H1 (cell line): ENCODE data around the gene ZAP70. TPM values are rescaled to one million over a fixed set of nuclear protein-coding genes. Genes with fewer than 3 reads are reported as not detected.

Source experiments
- BACH1 ChIP-seq: IDR thresholded peaks from 2 replicates; pipeline ENCODE4 v1.6.1; 2012; ENCODE audit warnings: low read length, improper control_type of control experiment
- BCL11A ChIP-seq, 2 experiments: IDR thresholded peaks; one replicate each; pipeline ENCODE4 v1.6.1; 2011; ENCODE audit warnings: low read depth in 2 of 2, low read length in 2 of 2, mild to moderate bottlenecking in 2 of 2
- GABPA ChIP-seq: IDR thresholded peaks from 2 replicates; pipeline ENCODE4 v1.6.1; 2011; ENCODE audit warnings: mild to moderate bottlenecking, low read length, moderate library complexity, borderline replicate concordance; ENCODE audit not compliant: insufficient read depth
- HDAC6 ChIP-seq: IDR thresholded peaks from one replicate; pipeline ENCODE4 v1.7.1; 2012; ENCODE audit warnings: low read depth, mild to moderate bottlenecking, inconsistent platforms, low read length, moderate library complexity
- KDM5A ChIP-seq: fragments of 200-600 bp; IDR thresholded peaks from 2 replicates; pipeline ENCODE4 v1.7.1; 2012; ENCODE audit warnings: mild to moderate bottlenecking, low read length, inconsistent platforms, mixed read lengths
- NANOG ChIP-seq: IDR thresholded peaks from 2 replicates; pipeline ENCODE4 v1.6.1; 2011; ENCODE audit warnings: low read length, low read depth, mild to moderate bottlenecking, inconsistent platforms; ENCODE audit not compliant: insufficient read depth, poor library complexity, severe bottlenecking
- NRF1 ChIP-seq: IDR thresholded peaks from 2 replicates; pipeline ENCODE4 v1.6.1; 2011; ENCODE audit warnings: mild to moderate bottlenecking, low read depth, low read length, improper control_type of control experiment
- PHF8 ChIP-seq: fragments of 200-600 bp; sonication (generic); conservative IDR thresholded peaks from 2 replicates; pipeline ENCODE4 v1.7.1; 2012; ENCODE audit warnings: low read depth, mild to moderate bottlenecking, inconsistent platforms, low read length, moderate library complexity
- SP2 ChIP-seq: IDR thresholded peaks from 2 replicates; pipeline ENCODE4 v1.6.1; 2012; ENCODE audit warnings: mild to moderate bottlenecking, low read length, inconsistent platforms
- SP4 ChIP-seq: IDR thresholded peaks from 2 replicates; pipeline ENCODE4 v1.6.1; 2012; ENCODE audit warnings: low read length, inconsistent platforms
- polyA plus RNA-seq, 7 experiments: library from polyadenylated mRNA; depleted of rRNA in 3 of 7; stranded (reverse) in 5 of 7; unstranded in 2 of 7; fragments of >200 nt in 5 of 7; fragments of 200-250 nt in 2 of 7; gene quantifications; 1 replicate in 5 of 7; 2 replicates in 1 of 7; 4 replicates in 1 of 7; pipeline versions ENCODE4 v1.2.1 to v1.2.3, GENCODE V29; 2011 to 2013; ENCODE audit warnings: missing spikeins in 2 of 7, mixed read lengths in 2 of 7
- total RNA-seq: library from RNA; stranded (reverse); fragmentation: NEBNext Ultra II Directional; extraction: Animal tissue kit (Norgen Biotek cat#: 25700); gene quantifications from 2 replicates; pipeline ENCODE4 v1.2.1, GENCODE V29; 2021
- TF ChIP-seq, protein P1 (sequence below): fragments of 300-600 bp; sonication (generic); IDR thresholded peaks from 2 replicates; pipeline ENCODE4 v1.7.1; 2012; ENCODE audit warnings: low read length, moderate library complexity, mild to moderate bottlenecking, inconsistent platforms; ENCODE audit not compliant: insufficient replicate concordance
- TF ChIP-seq, protein P2 (sequence below): IDR thresholded peaks from 2 replicates; pipeline ENCODE4 v1.6.1; 2011; ENCODE audit warnings: low read depth, mild to moderate bottlenecking, low read length; ENCODE audit not compliant: insufficient read depth

Gene ZAP70
- total and polyA plus RNA-seq, 2 of the 8 experiments (the other 6 are each of a cell fraction or from before 2014, with no cell fraction given), result 0.15 TPM; not detected in 1

DNA sequence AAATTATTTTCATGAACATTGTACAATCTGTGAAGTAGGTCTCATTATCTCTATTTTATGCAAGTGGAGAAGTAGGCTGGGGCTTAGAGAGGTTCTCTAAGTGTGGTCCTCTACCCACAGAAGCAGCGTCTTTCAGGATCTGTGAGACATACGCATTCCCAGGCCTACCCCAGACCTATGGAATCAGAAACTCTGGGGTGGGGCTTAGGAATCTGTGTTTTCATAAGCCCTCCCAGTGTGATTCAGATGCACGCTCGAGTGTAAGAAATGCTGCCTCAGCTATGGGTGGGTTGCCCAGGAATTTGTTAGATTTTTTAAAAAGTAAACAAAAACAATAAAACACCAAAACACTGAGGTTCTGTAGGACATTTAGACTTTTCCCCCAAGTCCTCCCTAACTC lies 14.8 kb upstream of the ZAP70 start (continued):
- TF ChIP-seq, protein P1, sequence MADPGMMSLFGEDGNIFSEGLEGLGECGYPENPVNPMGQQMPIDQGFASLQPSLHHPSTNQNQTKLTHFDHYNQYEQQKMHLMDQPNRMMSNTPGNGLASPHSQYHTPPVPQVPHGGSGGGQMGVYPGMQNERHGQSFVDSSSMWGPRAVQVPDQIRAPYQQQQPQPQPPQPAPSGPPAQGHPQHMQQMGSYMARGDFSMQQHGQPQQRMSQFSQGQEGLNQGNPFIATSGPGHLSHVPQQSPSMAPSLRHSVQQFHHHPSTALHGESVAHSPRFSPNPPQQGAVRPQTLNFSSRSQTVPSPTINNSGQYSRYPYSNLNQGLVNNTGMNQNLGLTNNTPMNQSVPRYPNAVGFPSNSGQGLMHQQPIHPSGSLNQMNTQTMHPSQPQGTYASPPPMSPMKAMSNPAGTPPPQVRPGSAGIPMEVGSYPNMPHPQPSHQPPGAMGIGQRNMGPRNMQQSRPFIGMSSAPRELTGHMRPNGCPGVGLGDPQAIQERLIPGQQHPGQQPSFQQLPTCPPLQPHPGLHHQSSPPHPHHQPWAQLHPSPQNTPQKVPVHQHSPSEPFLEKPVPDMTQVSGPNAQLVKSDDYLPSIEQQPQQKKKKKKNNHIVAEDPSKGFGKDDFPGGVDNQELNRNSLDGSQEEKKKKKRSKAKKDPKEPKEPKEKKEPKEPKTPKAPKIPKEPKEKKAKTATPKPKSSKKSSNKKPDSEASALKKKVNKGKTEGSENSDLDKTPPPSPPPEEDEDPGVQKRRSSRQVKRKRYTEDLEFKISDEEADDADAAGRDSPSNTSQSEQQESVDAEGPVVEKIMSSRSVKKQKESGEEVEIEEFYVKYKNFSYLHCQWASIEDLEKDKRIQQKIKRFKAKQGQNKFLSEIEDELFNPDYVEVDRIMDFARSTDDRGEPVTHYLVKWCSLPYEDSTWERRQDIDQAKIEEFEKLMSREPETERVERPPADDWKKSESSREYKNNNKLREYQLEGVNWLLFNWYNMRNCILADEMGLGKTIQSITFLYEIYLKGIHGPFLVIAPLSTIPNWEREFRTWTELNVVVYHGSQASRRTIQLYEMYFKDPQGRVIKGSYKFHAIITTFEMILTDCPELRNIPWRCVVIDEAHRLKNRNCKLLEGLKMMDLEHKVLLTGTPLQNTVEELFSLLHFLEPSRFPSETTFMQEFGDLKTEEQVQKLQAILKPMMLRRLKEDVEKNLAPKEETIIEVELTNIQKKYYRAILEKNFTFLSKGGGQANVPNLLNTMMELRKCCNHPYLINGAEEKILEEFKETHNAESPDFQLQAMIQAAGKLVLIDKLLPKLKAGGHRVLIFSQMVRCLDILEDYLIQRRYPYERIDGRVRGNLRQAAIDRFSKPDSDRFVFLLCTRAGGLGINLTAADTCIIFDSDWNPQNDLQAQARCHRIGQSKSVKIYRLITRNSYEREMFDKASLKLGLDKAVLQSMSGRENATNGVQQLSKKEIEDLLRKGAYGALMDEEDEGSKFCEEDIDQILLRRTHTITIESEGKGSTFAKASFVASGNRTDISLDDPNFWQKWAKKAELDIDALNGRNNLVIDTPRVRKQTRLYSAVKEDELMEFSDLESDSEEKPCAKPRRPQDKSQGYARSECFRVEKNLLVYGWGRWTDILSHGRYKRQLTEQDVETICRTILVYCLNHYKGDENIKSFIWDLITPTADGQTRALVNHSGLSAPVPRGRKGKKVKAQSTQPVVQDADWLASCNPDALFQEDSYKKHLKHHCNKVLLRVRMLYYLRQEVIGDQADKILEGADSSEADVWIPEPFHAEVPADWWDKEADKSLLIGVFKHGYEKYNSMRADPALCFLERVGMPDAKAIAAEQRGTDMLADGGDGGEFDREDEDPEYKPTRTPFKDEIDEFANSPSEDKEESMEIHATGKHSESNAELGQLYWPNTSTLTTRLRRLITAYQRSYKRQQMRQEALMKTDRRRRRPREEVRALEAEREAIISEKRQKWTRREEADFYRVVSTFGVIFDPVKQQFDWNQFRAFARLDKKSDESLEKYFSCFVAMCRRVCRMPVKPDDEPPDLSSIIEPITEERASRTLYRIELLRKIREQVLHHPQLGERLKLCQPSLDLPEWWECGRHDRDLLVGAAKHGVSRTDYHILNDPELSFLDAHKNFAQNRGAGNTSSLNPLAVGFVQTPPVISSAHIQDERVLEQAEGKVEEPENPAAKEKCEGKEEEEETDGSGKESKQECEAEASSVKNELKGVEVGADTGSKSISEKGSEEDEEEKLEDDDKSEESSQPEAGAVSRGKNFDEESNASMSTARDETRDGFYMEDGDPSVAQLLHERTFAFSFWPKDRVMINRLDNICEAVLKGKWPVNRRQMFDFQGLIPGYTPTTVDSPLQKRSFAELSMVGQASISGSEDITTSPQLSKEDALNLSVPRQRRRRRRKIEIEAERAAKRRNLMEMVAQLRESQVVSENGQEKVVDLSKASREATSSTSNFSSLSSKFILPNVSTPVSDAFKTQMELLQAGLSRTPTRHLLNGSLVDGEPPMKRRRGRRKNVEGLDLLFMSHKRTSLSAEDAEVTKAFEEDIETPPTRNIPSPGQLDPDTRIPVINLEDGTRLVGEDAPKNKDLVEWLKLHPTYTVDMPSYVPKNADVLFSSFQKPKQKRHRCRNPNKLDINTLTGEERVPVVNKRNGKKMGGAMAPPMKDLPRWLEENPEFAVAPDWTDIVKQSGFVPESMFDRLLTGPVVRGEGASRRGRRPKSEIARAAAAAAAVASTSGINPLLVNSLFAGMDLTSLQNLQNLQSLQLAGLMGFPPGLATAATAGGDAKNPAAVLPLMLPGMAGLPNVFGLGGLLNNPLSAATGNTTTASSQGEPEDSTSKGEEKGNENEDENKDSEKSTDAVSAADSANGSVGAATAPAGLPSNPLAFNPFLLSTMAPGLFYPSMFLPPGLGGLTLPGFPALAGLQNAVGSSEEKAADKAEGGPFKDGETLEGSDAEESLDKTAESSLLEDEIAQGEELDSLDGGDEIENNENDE, result no peak
- TF ChIP-seq PHF8 (no peak), KDM5A (no peak), SP4 (no peak), NANOG (no peak), NRF1 (no peak), SP2 (no peak), BCL11A (IDR thresholded peaks at IDR 0.05; ENCODE audit: low read depth in 2 of 2, low read length in 2 of 2) (no peak), HDAC6 (no peak), BACH1 (no peak), GABPA (no peak)
- TF ChIP-seq, protein P2, sequence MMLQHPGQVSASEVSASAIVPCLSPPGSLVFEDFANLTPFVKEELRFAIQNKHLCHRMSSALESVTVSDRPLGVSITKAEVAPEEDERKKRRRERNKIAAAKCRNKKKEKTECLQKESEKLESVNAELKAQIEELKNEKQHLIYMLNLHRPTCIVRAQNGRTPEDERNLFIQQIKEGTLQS, result no peak
